ENCODE measurements around the gene CAV1. TPM values are rescaled to one million over a fixed set of nuclear protein-coding genes. Genes with fewer than 3 reads are reported as not detected.
A peak's percentile ranks its signal among the peaks of the same experiment; 100 is the strongest.

The CAV1 gene
- total RNA-seq, 1 donor from 2014 or later = 6.1 TPM

- H3K4me1 Mint-ChIP-seq = peaks cover 8% of the 10 kb centered on the region
- H3K9me3 Mint-ChIP-seq = no peaks in the 10 kb centered on the region
- H3K27ac Mint-ChIP-seq = no peak overlapping the region
- intact Hi-C loops (cut with micrococcal nuclease) = no loop called here
- no peak overlapping the region for H3K4me3 Mint-ChIP-seq
- H3K27me3 Mint-ChIP-seq = peaks cover 43% of the 10 kb centered on the region
- ChIA-PET CTCF (no interaction called here), POLR2A (no interaction called here)
- no peak for DNase-seq
- no peak for ATAC-seq (ENCODE audit: low read depth)
- no peaks in the 10 kb centered on the region for H3K36me3 Mint-ChIP-seq (ENCODE audit: low read depth)
- TF ChIP-seq, protein P1, sequence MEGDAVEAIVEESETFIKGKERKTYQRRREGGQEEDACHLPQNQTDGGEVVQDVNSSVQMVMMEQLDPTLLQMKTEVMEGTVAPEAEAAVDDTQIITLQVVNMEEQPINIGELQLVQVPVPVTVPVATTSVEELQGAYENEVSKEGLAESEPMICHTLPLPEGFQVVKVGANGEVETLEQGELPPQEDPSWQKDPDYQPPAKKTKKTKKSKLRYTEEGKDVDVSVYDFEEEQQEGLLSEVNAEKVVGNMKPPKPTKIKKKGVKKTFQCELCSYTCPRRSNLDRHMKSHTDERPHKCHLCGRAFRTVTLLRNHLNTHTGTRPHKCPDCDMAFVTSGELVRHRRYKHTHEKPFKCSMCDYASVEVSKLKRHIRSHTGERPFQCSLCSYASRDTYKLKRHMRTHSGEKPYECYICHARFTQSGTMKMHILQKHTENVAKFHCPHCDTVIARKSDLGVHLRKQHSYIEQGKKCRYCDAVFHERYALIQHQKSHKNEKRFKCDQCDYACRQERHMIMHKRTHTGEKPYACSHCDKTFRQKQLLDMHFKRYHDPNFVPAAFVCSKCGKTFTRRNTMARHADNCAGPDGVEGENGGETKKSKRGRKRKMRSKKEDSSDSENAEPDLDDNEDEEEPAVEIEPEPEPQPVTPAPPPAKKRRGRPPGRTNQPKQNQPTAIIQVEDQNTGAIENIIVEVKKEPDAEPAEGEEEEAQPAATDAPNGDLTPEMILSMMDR (IDR thresholded peaks at IDR 0.05) = no peak
Measured at GRCh38 chr7:116494472-116494871, 30.4 kb upstream of the CAV1 start.

DNA sequence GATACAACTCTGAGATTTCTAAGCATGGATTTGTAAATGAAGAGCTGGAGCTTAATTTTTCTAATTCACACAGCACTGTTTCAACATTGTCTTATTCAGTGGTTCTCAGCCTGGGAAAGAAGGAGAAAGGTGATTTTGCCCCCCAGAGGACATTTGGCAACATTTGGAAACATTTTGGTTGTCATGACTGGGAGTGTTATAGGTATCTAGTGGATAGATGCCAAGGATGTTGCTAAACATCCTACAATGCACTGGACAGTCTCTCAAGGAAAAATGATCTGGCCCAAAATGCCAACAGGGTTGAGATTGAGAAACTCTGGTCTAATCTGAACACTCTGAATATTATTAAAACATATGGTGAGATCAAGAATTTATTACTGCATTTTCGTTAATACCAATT is 29.1 kb upstream of the CAV1 start:
- no peak for ATAC-seq (ENCODE audit: low read depth)
- H3K27ac Mint-ChIP-seq = no peak overlapping the region
- H3K9me3 Mint-ChIP-seq = no peaks in the 10 kb centered on the region
- H3K4me3 Mint-ChIP-seq = no peak overlapping the region
- no peak for DNase-seq
- intact Hi-C loops (cut with micrococcal nuclease) = no loop called here
- TF ChIP-seq, protein P1 (IDR thresholded peaks at IDR 0.05) = no peak
- peaks cover 16% of the 10 kb centered on the region for H3K4me1 Mint-ChIP-seq
- POLR2A ChIA-PET = no interaction called here
- H3K27me3 Mint-ChIP-seq = peaks cover 46% of the 10 kb centered on the region
- no peaks in the 10 kb centered on the region for H3K36me3 Mint-ChIP-seq (ENCODE audit: low read depth)
- CTCF ChIA-PET = no interaction called here

GRCh38 chr7:116496653-116497052 is 28.2 kb upstream of the CAV1 start:
- CTCF ChIA-PET = no interaction called here

DNA sequence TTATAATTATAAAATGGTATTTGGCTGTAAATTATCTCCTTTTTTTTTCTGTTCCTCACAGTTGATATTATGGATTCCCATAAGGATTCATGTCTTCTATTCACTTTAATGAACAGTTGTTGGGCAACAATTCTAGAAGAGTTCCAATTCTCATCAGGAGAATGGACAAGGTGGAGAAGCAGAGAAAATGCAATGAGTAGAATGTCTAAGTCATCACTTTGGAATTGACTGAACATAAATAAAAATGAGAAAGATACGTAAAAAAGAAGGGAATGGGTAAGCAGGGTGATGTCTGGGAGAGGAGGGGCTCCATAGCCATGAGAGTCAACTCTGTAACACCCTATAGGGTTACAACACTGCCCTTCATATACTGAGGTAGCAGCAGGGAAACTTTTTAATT is 27.1 kb upstream of the CAV1 start:
- intact Hi-C loops (cut with micrococcal nuclease) = no loop called here
- ChIA-PET POLR2A (no interaction called here), CTCF (no interaction called here)
- TF ChIP-seq, protein P1 (IDR thresholded peaks at IDR 0.05) = no peak
- Mint-ChIP-seq H3K4me3 (no peak overlapping the region), H3K27ac (no peak overlapping the region), H3K4me1 (peaks cover 17% of the 10 kb centered on the region), H3K27me3 (peaks cover 41% of the 10 kb centered on the region), H3K9me3 (no peaks in the 10 kb centered on the region), H3K36me3 (ENCODE audit: low read depth) (no peaks in the 10 kb centered on the region)
- DNase-seq (no peak), ATAC-seq (ENCODE audit: low read depth) (no peak)

More at GRCh38 chr7:116496653-116497052, 28.2 kb upstream of the CAV1 start:
- ATAC-seq (ENCODE audit: low read depth) = no peak
- DNase-seq = no peak
- Mint-ChIP-seq H3K4me1 (peaks cover 17% of the 10 kb centered on the region), H3K9me3 (no peaks in the 10 kb centered on the region), H3K27me3 (peaks cover 44% of the 10 kb centered on the region), H3K36me3 (ENCODE audit: low read depth) (no peaks in the 10 kb centered on the region), H3K27ac (no peak overlapping the region), H3K4me3 (no peak overlapping the region)
- POLR2A ChIA-PET = no interaction called here
- TF ChIP-seq, protein P1 (IDR thresholded peaks at IDR 0.05) = no peak
- intact Hi-C loops (cut with micrococcal nuclease) = no loop called here

DNA sequence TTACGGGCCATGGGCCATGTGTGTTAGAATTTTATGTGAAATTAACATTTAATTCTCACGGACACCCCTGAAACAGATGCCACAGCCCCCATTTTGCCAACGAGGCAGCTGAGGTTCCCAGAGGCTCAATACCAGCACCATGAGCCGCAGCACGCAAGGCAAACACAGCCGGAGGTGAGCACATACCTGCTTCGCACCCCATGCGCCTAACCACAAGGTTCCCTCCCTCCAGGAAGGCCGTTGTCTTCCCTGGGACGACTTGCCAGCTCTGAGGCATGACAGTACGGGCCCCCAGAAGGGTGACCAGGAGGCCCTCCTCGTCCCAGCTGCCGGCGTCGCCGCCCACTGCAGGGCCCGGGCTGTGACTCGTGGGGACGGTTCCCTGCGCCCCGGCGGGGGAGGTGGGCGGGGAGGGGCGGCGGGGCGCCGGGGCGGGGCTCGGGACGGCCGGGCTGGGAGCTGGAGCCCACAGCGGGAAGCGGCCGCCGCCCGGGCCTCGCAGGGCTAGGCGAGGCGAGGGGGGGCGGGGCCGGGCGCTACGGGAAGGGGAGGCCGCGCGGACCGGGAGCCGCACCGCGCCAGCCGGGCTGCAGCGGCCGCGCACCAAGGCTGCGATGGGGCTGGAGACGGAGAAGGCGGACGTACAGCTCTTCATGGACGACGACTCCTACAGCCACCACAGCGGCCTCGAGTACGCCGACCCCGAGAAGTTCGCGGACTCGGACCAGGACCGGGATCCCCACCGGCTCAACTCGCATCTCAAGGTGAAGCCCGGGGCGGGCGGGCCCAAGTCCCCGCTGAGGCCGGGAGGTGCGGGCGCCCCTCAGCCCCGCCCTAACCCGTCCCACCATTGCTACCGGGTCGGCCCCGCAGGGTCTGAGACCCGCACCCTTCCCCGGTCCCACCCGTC is 25.4 kb upstream of the CAV1 start, which contains the start of gene CAV2:
Gene CAV2, plus strand, starts transcription at position 571 of the 910 bp plus-strand sequence. Its CDS starts 44 bp downstream, at position 615.
- Mint-ChIP-seq H3K27me3 (peaks cover 45% of the 10 kb centered on the region), H3K4me1 (peaks cover 17% of the 10 kb centered on the region), H3K9me3 (no peaks in the 10 kb centered on the region), H3K36me3 (ENCODE audit: low read depth) (no peaks in the 10 kb centered on the region), H3K4me3 (peak within 1 kb of the TSS; percentile 76), H3K27ac (no peak within 1 kb of the TSS)
- POLR2A ChIA-PET = no interaction called here
- DNase-seq (peak; percentile 19), ATAC-seq (ENCODE audit: low read depth) (peak; percentile 60)
- intact Hi-C loops (cut with micrococcal nuclease) = no loop called here
- TF ChIP-seq, protein P1 (IDR thresholded peaks at IDR 0.05) = no peak
- CTCF ChIA-PET = no interaction called here

Data from activated B cell treated with CpG ODN at 0.5 μM for 24 hours (primary cell).